ENCODE measurements around the gene RNF138. TPM values are rescaled to one million over a fixed set of nuclear protein-coding genes. Genes with fewer than 3 reads are reported as not detected.
"Not testable (repeated sequence)": the region's sequence is repeated elsewhere in the genome, so short reads cannot be mapped to it uniquely, and the experiment has no call there.

Gene RNF138
- total and polyA plus RNA-seq, 8 donors: 8.5 to 42.2 (median 13.8) TPM; not detected in 1

- intact Hi-C loops (cut with DNase I; ENCODE audit: low total_unique reads): no loop called here
- no peaks in the 10 kb centered on the region for H3K27me3 ChIP-seq
These were observed 9.8 kb upstream of the RNF138 start for GRCh38 chr18:32081881-32082280.

DNA sequence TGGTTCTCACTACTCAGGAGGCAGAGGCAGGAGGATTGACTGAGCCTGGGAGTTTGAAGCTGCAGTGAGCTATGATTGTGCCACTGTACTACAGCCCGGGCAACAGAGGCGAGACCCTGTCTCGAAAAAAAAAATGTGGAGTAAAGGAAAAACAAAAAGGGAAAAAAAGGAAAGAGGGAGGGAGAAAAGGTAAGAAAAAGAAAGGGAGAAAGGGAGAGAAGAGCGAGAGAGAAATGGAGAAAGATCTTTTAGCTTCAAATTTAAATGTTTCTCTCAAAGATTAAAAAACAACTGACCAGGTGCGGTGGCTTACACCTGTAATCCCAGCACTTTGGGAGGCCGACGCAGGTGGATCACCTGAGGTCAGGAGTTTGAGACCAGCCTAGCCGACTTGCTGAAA lies 7.9 kb upstream of the RNF138 start:
- intact Hi-C loops (cut with DNase I; ENCODE audit: low total_unique reads): no loop called here
- no peak for DNase-seq
- H3K9me3 ChIP-seq: no peaks in the 10 kb centered on the region
- TF ChIP-seq, protein P1, sequence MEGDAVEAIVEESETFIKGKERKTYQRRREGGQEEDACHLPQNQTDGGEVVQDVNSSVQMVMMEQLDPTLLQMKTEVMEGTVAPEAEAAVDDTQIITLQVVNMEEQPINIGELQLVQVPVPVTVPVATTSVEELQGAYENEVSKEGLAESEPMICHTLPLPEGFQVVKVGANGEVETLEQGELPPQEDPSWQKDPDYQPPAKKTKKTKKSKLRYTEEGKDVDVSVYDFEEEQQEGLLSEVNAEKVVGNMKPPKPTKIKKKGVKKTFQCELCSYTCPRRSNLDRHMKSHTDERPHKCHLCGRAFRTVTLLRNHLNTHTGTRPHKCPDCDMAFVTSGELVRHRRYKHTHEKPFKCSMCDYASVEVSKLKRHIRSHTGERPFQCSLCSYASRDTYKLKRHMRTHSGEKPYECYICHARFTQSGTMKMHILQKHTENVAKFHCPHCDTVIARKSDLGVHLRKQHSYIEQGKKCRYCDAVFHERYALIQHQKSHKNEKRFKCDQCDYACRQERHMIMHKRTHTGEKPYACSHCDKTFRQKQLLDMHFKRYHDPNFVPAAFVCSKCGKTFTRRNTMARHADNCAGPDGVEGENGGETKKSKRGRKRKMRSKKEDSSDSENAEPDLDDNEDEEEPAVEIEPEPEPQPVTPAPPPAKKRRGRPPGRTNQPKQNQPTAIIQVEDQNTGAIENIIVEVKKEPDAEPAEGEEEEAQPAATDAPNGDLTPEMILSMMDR (IDR thresholded peaks at IDR 0.05): no peak
- no peak for TF ChIP-seq EP300 (IDR thresholded peaks at IDR 0.05)
- TF ChIP-seq POLR2A (IDR thresholded peaks at IDR 0.05): no peak
- no peak for TF ChIP-seq POLR2AphosphoS5 (IDR thresholded peaks at IDR 0.05)
- H3K27ac ChIP-seq: no peak overlapping the region
- peaks cover 4 to 18% (median 15%) of the 10 kb centered on the region in 4 donors for H3K4me1 ChIP-seq
- no peak overlapping the region for H3K4me3 ChIP-seq
- no peaks in the 10 kb centered on the region for H3K27me3 ChIP-seq
- 95 to 97% (median 96%) methylated on average over 8 of the region's 8 CpGs for WGBS, 5 donors
- no peaks in the 10 kb centered on the region for H3K36me3 ChIP-seq

More at GRCh38 chr18:32081881-32082280, 9.8 kb upstream of the RNF138 start:
- Histone ChIP-seq H3K4me3 (no peak overlapping the region), H3K27ac (no peak overlapping the region), H3K9me3 (no peaks in the 10 kb centered on the region), H3K4me1 (peaks cover 4 to 18% (median 15%) of the 10 kb centered on the region in 4 donors), H3K36me3 (no peaks in the 10 kb centered on the region)
- TF ChIP-seq, protein P1 (IDR thresholded peaks at IDR 0.05): no peak
- no peak for TF ChIP-seq EP300 (IDR thresholded peaks at IDR 0.05)
- no peak for TF ChIP-seq POLR2A (IDR thresholded peaks at IDR 0.05)
- TF ChIP-seq POLR2AphosphoS5 (IDR thresholded peaks at IDR 0.05): no peak
- 50 to 81% (median 67%) methylated on average over 1 of the region's 1 CpG for WGBS, 5 donors
- no peak for DNase-seq

DNA sequence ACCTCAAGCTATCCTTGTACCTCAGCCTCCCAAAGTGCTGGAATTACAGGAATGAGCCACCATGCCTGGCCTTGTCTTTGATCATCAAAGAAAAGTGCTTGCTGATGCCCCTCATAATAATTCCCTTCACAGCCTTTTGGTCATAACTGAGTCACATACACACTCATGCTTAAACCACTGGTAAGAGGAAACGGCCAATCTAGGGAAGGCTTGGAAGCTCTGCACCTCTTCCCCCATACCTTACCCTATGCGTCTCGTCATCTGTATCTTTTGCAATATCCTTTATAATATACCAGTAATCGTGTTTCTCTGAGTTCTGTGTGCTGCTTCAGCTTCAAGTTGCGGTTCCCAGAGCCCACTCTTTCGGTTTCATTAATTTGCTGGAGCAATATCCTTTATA lies 4.8 kb upstream of the RNF138 start:
- H3K36me3 ChIP-seq: no peaks in the 10 kb centered on the region
- peak overlapping the region in 2 of 5 donors; percentile 87 to 93 for H3K27ac ChIP-seq
- peaks cover 8 to 28% (median 17%) of the 10 kb centered on the region in 4 donors for H3K4me1 ChIP-seq
- DNase-seq: no peak
- intact Hi-C loops (cut with DNase I; ENCODE audit: low total_unique reads): no loop called here
- no peaks in the 10 kb centered on the region for H3K27me3 ChIP-seq
- H3K4me3 ChIP-seq: no peak overlapping the region
- no peak for TF ChIP-seq EP300 (IDR thresholded peaks at IDR 0.05)
- TF ChIP-seq POLR2A (IDR thresholded peaks at IDR 0.05): no peak
- TF ChIP-seq, protein P1 (IDR thresholded peaks at IDR 0.05): no peak
- no peak for TF ChIP-seq POLR2AphosphoS5 (IDR thresholded peaks at IDR 0.05)
- no peaks in the 10 kb centered on the region for H3K9me3 ChIP-seq
- 72 to 89% (median 83%) methylated on average over 6 of the region's 6 CpGs for WGBS, 5 donors

DNA sequence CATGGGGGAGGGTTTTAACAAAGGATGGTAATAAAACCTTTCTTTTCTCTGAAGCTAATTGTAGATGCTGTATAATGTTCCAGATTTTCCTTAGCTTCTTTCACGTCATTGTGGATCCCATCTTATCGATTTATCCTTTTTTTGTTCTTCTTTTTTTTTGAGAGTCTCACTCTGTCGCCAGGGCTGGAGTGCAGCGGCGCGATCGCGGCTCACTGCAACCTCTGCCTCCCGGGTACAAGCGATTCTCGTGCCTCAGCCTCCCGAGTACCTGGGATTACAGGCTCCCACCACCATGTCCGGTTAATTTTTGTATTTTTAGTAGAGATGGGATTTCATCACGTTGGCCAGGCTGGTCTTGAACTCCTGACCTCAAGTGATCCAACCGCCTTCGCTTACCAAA lies 843 bp upstream of the RNF138 start:
- not testable (repeated sequence) for DNase-seq, H3K9me3 ChIP-seq, H3K27me3 ChIP-seq, H3K4me3 ChIP-seq, H3K36me3 ChIP-seq
- intact Hi-C loops (cut with DNase I; ENCODE audit: low total_unique reads): loop anchor here (10.0 kb wide), 1 partner anchor 146 kb away; the partner anchor contains the start of gene TRAPPC8
- Histone ChIP-seq H3K4me1 (peaks cover 18 to 37% (median 32%) of the 10 kb centered on the region in 4 donors), H3K27ac (peak overlapping the region in 4 of 5 donors; percentile 99 to 100 (median 100))
- 94 to 96% (median 95%) methylated on average over 16 of the region's 16 CpGs for WGBS, 5 donors

- H3K9me3 ChIP-seq: no peaks in the 10 kb centered on the region
- TF ChIP-seq POLR2AphosphoS5 (IDR thresholded peaks at IDR 0.05): no peak
- peak overlapping the region; percentile 98 to 100 (median 99) for H3K27ac ChIP-seq
- peaks cover 0 to 9% (median 2%) of the 10 kb centered on the region in 4 donors for H3K36me3 ChIP-seq
- DNase-seq: no peak
- 38 to 44% (median 39%) methylated on average over 7 of the region's 7 CpGs for WGBS, 5 donors
- peak overlapping the region; percentile 92 to 99 (median 92) for H3K4me3 ChIP-seq
- H3K4me1 ChIP-seq: peaks cover 16 to 35% (median 33%) of the 10 kb centered on the region in 4 donors
- intact Hi-C loops (cut with DNase I; ENCODE audit: low total_unique reads): loop anchor here (10.0 kb wide), 1 partner anchor 147 kb away; the partner anchor contains the start of gene TRAPPC8
- no peaks in the 10 kb centered on the region for H3K27me3 ChIP-seq
These were observed 350 bp upstream of the RNF138 start for GRCh38 chr18:32091325-32091723.
